GM18526 (cell line): ENCODE data around the gene VASP.

ENCODE experiments used
- POLR2A ChIP-seq: IDR thresholded peaks from 3 replicates; pipeline ENCODE4 v1.6.1; 2011; ENCODE audit not compliant: insufficient read length; ENCODE audit errors: extremely low read depth

Gene VASP

DNA sequence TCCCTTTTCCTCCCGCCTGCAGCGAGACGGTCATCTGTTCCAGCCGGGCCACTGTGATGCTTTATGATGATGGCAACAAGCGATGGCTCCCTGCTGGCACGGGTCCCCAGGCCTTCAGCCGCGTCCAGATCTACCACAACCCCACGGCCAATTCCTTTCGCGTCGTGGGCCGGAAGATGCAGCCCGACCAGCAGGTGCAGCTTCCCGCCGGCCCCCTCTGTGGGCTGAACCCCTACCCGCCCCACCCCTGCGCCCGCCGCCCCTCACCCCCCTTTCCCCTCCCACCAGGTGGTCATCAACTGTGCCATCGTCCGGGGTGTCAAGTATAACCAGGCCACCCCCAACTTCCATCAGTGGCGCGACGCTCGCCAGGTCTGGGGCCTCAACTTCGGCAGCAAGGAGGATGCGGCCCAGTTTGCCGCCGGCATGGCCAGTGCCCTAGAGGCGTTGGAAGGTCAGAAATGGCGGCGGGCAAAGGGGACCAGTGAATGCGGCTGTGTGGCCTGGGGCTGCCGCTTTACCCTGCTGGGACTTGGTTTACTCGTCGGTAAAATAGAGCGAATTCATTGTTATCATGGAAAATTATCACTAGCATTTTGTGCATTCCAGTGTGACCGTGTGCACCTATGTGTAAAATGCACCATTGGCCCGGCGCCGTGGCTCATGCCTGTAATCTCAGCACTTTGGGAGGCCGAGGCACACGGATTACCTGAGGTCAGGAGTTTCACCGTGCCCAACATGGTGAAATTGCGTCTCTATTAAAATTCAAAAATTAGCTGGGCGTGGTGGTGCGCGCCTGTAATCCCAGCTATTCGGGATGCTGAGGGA lies 10.6 kb downstream of the VASP start:
- TF ChIP-seq POLR2A = no peak

GRCh38 chr19:45518469-45518826 lies 11.2 kb downstream of the VASP start:
- no peak for TF ChIP-seq POLR2A

- no peak for TF ChIP-seq POLR2A
Measured at GRCh38 chr19:45522010-45522941, 15.0 kb downstream of the VASP start.

DNA sequence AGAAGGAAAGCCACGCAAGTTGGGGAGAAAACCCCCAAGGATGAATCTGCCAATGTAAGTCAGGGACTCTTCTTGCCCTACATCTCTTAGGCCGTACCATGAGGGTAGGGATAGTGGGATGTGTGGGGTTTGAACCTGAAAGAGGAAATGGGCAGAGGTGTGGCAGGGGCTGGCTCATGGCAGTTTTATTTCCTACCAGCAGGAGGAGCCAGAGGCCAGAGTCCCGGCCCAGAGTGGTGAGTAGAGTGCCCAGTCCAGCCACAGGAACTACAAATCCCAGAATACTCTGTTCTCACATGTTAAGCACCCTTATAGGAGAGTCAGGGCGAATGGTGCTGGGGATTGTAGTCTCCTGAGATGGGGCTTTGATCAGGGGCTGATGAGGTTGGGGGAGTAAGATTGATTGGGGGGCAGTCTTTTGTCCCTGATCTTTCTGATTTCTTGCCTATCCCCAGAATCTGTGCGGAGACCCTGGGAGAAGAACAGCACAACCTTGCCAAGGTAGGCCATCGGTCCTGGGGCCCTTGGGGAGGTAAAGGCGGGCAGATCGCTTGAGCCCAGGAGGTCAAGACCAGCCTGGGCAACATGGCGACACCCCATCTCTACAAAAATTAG lies 16.5 kb downstream of the VASP start:
- no peak for TF ChIP-seq POLR2A

DNA sequence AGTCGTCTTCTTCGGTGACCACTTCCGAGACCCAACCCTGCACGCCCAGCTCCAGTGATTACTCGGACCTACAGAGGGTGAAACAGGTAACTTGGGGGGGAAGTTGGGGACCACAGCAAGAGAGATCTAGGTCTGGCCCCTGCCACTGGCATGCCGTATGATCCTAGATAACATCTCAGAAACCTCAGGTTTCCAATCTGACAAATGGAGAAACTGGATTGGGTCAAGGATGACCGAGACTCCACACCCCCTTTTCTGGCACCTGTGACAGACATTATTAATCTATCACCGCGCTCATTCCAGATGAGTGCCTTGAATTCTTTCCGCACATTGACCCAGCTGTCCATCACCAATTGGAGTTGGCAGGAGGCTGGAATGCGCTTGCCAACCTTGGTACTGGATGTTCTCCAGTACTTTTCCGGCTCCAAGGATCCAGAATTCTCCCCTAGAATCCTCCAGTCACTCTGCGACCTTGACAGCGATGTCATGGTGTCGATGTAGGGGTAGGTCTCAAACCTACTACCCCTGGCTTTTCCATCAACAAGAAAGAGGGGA lies 17.4 kb downstream of the VASP start:
- no peak for TF ChIP-seq POLR2A

- TF ChIP-seq POLR2A = no peak
Measured at GRCh38 chr19:45526143-45526542, 18.9 kb downstream of the VASP start.

GRCh38 chr19:45526971-45527370 lies 19.7 kb downstream of the VASP start:
- no peak for TF ChIP-seq POLR2A

GRCh38 chr19:45527731-45528130 lies 20.5 kb downstream of the VASP start:
- no peak for TF ChIP-seq POLR2A

DNA sequence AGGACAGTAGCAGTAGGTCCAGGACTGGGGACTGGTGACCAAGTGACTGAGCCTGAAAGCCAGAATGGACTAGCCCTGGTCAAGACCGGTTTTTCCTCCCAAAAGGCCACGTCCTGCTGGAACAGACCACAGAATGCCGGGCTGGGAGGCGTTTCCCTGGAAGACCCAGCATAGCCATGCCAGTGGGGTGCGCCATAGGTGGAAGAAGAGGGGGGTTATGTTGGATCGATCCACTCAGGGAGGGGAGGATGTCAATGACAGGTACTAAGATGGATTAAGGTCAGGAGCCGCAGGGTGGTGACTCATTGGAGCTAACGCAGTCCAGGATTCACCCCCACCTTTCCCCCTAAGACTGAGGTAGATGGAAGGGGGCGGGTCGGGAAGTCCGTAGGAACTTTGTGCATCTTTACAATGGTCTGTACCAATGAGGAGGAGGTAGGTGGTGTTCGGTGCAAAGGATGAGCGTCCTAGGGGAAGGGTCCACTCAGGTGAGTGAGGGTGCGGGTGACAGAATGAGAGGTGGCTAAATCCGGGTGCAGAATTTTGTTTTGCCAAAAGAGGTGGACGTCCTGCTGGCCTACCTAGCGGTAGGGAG lies 21.0 kb downstream of the VASP start:
- TF ChIP-seq POLR2A = no peak

- no peak for TF ChIP-seq POLR2A
Measured at GRCh38 chr19:45528744-45529419, 21.6 kb downstream of the VASP start.

- TF ChIP-seq POLR2A = no peak
Measured at GRCh38 chr19:45529420-45529785, 22.1 kb downstream of the VASP start.

GRCh38 chr19:45531349-45531748 lies 24.1 kb downstream of the VASP start:
- TF ChIP-seq POLR2A = no peak

DNA sequence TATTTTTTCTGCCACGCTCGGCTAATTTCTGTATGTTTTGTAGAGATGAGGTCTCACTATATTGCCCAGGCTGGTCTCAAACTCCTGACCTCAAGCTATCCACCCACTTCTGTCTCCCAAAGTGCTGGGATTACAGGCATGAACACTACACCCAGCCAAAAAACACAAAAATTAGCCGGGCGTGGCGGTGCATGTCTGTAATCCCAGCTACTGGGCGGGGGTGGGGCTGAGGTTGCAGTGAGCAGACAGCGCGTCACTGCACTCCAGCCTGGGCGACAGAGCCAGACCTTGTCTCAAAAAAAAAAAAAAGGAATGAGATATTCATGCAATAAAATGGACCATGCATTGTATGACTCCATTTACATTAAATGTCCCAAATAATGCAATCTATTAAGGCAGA lies 32.2 kb downstream of the VASP start:
- no peak for TF ChIP-seq POLR2A

- TF ChIP-seq POLR2A = no peak
Measured at GRCh38 chr19:45542234-45542668, 35.0 kb downstream of the VASP start.
